HG02943 (cell line): ENCODE measurements around the gene GCNT2.
A peak's percentile ranks its signal among the peaks of the same experiment; 100 is the strongest.
"Not testable (repeated sequence)": the region's sequence is repeated elsewhere in the genome, so short reads cannot be mapped to it uniquely, and the experiment has no call there.

Experiments
- ATAC-seq: cut with Tn5 transposase; IDR thresholded peaks from one replicate; pipeline ENCODE4 v1.9.1; 2021; ENCODE audit warnings: mild to moderate bottlenecking, low read depth, moderate library complexity; ENCODE audit not compliant: unreplicated experiment

Gene GCNT2

GRCh38 chr6:10513544-10513943, 7.6 kb upstream of the GCNT2 start:
- ATAC-seq, result no peak

GRCh38 chr6:10514049-10514780, 6.9 kb upstream of the GCNT2 start:
- no peak for ATAC-seq

- no peak for ATAC-seq
Measured at GRCh38 chr6:10516953-10517352, 4.2 kb upstream of the GCNT2 start.

- no peak for ATAC-seq
Measured at GRCh38 chr6:10518557-10519407, 2.4 kb upstream of the GCNT2 start.

- not testable (repeated sequence) for ATAC-seq
Measured at GRCh38 chr6:10519408-10519697, 1.8 kb upstream of the GCNT2 start.

- ATAC-seq, result no peak
Measured at GRCh38 chr6:10520468-10520867, 683 bp upstream of the GCNT2 start.

- no peak for ATAC-seq
Measured at GRCh38 chr6:10522929-10523573, 1.9 kb downstream of the GCNT2 start.

- ATAC-seq, result no peak
Measured at GRCh38 chr6:10526156-10526555, 5.0 kb downstream of the GCNT2 start.

GRCh38 chr6:10528158-10528981, 7.2 kb downstream of the GCNT2 start:
- peak; percentile 49 for ATAC-seq

GRCh38 chr6:10529231-10529801, 8.2 kb downstream of the GCNT2 start:
- ATAC-seq, result no peak

GRCh38 chr6:10529828-10530374, 8.8 kb downstream of the GCNT2 start:
- ATAC-seq, result not testable (repeated sequence)

- ATAC-seq, result no peak
Measured at GRCh38 chr6:10531503-10531902, 10.4 kb downstream of the GCNT2 start.

GRCh38 chr6:10531942-10532341, 10.8 kb downstream of the GCNT2 start:
- ATAC-seq, result no peak

- no peak for ATAC-seq
Measured at GRCh38 chr6:10532392-10532791, 11.2 kb downstream of the GCNT2 start.

GRCh38 chr6:10534419-10534762, 13.2 kb downstream of the GCNT2 start:
- ATAC-seq, result peak; percentile 25

GRCh38 chr6:10535193-10535592, 14.0 kb downstream of the GCNT2 start:
- no peak for ATAC-seq

GRCh38 chr6:10537726-10538125, 16.6 kb downstream of the GCNT2 start:
- ATAC-seq, result no peak

GRCh38 chr6:10540073-10540746, 19.1 kb downstream of the GCNT2 start:
- ATAC-seq, result no peak

- ATAC-seq, result no peak
Measured at GRCh38 chr6:10541591-10541990, 20.4 kb downstream of the GCNT2 start.

GRCh38 chr6:10542213-10542612, 21.1 kb downstream of the GCNT2 start:
- no peak for ATAC-seq
